Smooth muscle cell (in vitro differentiated cells): ENCODE data around the gene SYNGR3. TPM values are rescaled to one million over a fixed set of nuclear protein-coding genes. Genes with fewer than 3 reads are reported as not detected.
"Not testable (repeated sequence)": the region's sequence is repeated elsewhere in the genome, so short reads cannot be mapped to it uniquely, and the experiment has no call there.

ENCODE experiments used
- DNase-seq: peaks from one replicate; lab custom pipeline; 2025; ENCODE audit not compliant: unreplicated experiment; lab: John Stamatoyannopoulos, UW
- H2AFZ ChIP-seq: fragments of 200-600 bp; sonication (generic); 2 replicates; pipeline ENCODE4 v1.6.0; 2016; ENCODE audit warnings: antibody characterized with exemption, low read depth, mild to moderate bottlenecking
- H3F3A ChIP-seq: fragments of 200-600 bp; sonication (generic); 2 replicates; pipeline ENCODE4 v1.6.0; 2017; ENCODE audit warnings: antibody characterized with exemption, low read depth
- H3K27ac ChIP-seq: fragments of 200-600 bp; sonication (generic); 2 replicates; pipeline ENCODE4 v1.5.1; 2016; ENCODE audit warnings: low read depth, mild to moderate bottlenecking
- H3K27me3 ChIP-seq: fragments of 200-600 bp; sonication (generic); 2 replicates; pipeline ENCODE4 v1.6.1; 2016; ENCODE audit warnings: low read depth, mild to moderate bottlenecking
- H3K36me3 ChIP-seq: fragments of 200-600 bp; sonication (generic); 2 replicates; pipeline ENCODE4 v1.5.1; 2016; ENCODE audit warnings: low read depth
- H3K4me1 ChIP-seq: fragments of 200-600 bp; sonication (generic); 2 replicates; pipeline ENCODE4 v1.5.1; 2016; ENCODE audit warnings: low read depth
- H3K4me2 ChIP-seq: fragments of 200-600 bp; sonication (generic); 2 replicates; pipeline ENCODE4 v1.6.0; 2016; ENCODE audit warnings: mild to moderate bottlenecking
- H3K4me3 ChIP-seq: fragments of 200-600 bp; sonication (generic); 2 replicates; pipeline ENCODE4 v1.5.1; 2016; ENCODE audit warnings: mild to moderate bottlenecking
- H3K79me2 ChIP-seq: fragments of 200-600 bp; sonication (generic); 2 replicates; pipeline ENCODE4 v1.6.0; 2016; ENCODE audit warnings: low read depth, mild to moderate bottlenecking
- H3K9ac ChIP-seq: fragments of 200-600 bp; sonication (generic); 2 replicates; pipeline ENCODE4 v1.6.0; 2016; ENCODE audit warnings: low read depth
- H3K9me3 ChIP-seq: fragments of 200-600 bp; sonication (generic); replicated peaks from 2 replicates; pipeline ENCODE4 v1.5.1; 2016; ENCODE audit warnings: low read depth
- H4K20me1 ChIP-seq: fragments of 200-600 bp; sonication (generic); 2 replicates; pipeline ENCODE4 v1.6.0; 2016; ENCODE audit warnings: low read depth
- CTCF ChIP-seq: fragments of 200-600 bp; sonication (generic); IDR thresholded peaks from 2 replicates; pipeline ENCODE4 v1.5.1; 2017; ENCODE audit warnings: borderline replicate concordance, mild to moderate bottlenecking, antibody characterized with exemption; ENCODE audit not compliant: insufficient read depth, poor library complexity, severe bottlenecking
- WGBS: methylation state at CpG from one replicate; pipeline ENCODE4 v1.1.7; 2016; ENCODE audit warnings: low lambda C conversion rate; 5-methylcytosine and 5-hydroxymethylcytosine counted together
- polyA plus RNA-seq: library from polyadenylated mRNA; unstranded; fragments of >200 nt; fragmentation: Nextera tagmentation; extraction: Ambion mirVana; gene quantifications from 2 replicates; pipeline ENCODE4 v1.2.1, GENCODE V29; 2016
- total RNA-seq: library from RNA; depleted of rRNA; stranded (reverse); fragments of >200 nt; gene quantifications from 2 replicates; pipeline ENCODE4 v1.2.3, GENCODE V29; 2014

SYNGR3 gene
- total and polyA plus RNA-seq, 2 experiments from 2014 or later, result 3.0 to 8.7 TPM

- H3K36me3 ChIP-seq, result no peaks in the 10 kb centered on the region
- H4K20me1 ChIP-seq, result no peaks in the 10 kb centered on the region
These were observed 36.0 kb upstream of the SYNGR3 start for GRCh38 chr16:1953734-1954133.

DNA sequence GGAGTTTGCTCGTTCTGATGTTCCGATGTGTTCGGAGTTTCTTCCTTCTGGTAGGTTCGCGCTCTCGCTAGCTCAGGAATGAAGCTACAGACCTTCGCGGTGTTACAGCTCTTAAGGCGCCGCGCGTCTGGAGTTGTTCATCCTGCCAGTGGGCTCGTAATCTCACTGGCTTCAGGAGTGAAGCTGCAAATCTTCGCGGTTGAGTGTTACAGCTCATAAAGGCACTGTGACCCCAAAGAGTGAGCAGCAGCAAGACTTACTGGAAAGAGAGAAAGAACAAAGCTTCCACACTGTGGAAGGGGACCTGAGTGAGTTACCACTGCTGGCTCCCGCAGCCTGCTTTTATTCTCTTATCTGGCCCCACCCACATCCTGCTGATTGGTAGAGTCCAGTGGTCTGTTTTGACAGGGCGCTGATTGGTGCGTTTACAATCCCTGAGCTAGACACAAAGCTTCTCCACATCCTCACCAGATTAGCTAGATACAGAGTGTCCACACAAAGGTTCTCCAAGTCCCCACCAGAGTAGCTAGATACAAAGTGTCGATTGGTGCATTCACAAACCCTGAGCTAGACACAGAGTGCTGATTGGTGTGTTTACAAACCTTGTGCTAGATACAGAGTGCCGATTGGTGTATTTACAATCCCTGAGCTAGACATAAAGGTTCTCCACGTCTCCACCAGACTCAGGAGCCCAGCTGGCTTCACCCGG is 32.2 kb upstream of the SYNGR3 start:
- Histone ChIP-seq H3K79me2 (peaks cover 13% of the 10 kb centered on the region), H3F3A (peaks cover 19% of the 10 kb centered on the region), H4K20me1 (peaks cover 18% of the 10 kb centered on the region)
- not testable (repeated sequence) for H3K4me1 ChIP-seq, H3K27me3 ChIP-seq, H2AFZ ChIP-seq, H3K9ac ChIP-seq, H3K27ac ChIP-seq, H3K9me3 ChIP-seq, H3K4me3 ChIP-seq, H3K36me3 ChIP-seq, DNase-seq, H3K4me2 ChIP-seq
- 95% methylated on average over 21 of the region's 22 CpGs for WGBS

More at GRCh38 chr16:1953734-1954133, 36.0 kb upstream of the SYNGR3 start:
- H3F3A ChIP-seq, result no peaks in the 10 kb centered on the region
- H3K27me3 ChIP-seq, result no peaks in the 10 kb centered on the region
- WGBS, result 97% methylated on average over 22 of the region's 22 CpGs
- no peak overlapping the region for H3K4me3 ChIP-seq
- no peak overlapping the region for H3K27ac ChIP-seq
- TF ChIP-seq CTCF, result no peak
- H3K79me2 ChIP-seq, result no peaks in the 10 kb centered on the region
- H3K4me1 ChIP-seq, result no peaks in the 10 kb centered on the region
- no peak overlapping the region for H3K4me2 ChIP-seq
- DNase-seq, result no peak
- H3K9me3 ChIP-seq, result no peaks in the 10 kb centered on the region
- H2AFZ ChIP-seq, result no peak overlapping the region
- H3K9ac ChIP-seq, result no peak overlapping the region

DNA sequence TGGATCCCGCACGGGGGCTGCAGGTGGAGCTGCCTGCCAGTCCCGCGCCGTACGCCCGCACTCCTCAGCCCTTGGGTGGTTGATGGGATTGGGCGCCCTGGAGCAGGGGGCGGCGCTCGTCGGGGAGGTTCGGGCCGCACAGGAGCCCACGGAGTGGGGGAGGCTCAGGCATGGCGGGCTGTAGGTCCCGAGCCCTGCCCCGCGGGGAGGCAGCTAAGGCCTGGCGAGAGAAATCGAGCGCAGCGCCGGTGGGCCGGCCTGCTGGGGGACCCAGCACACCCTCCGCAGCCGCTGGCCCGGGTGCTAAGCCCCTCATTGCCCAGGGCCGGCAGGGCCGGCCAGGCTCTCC is 31.7 kb upstream of the SYNGR3 start:
- 96% methylated on average over 20 of the region's 30 CpGs for WGBS
- peaks cover 23% of the 10 kb centered on the region for H4K20me1 ChIP-seq
- H3K4me2 ChIP-seq, H2AFZ ChIP-seq, H3K9me3 ChIP-seq, H3K4me1 ChIP-seq, H3K27ac ChIP-seq, H3K36me3 ChIP-seq, H3K27me3 ChIP-seq, H3K9ac ChIP-seq, DNase-seq, H3K4me3 ChIP-seq: not testable (repeated sequence)
- peaks cover 24% of the 10 kb centered on the region for H3F3A ChIP-seq
- peaks cover 18% of the 10 kb centered on the region for H3K79me2 ChIP-seq

- Histone ChIP-seq H3K9ac (no peak overlapping the region), H3K4me1 (peaks cover 16% of the 10 kb centered on the region), H3K4me3 (peak overlapping the region; percentile 86)
These were observed 31.0 kb upstream of the SYNGR3 start for GRCh38 chr16:1958715-1959268.

More at GRCh38 chr16:1958715-1959268, 31.0 kb upstream of the SYNGR3 start:
- Histone ChIP-seq H3K27me3 (no peaks in the 10 kb centered on the region), H3K9me3 (no peaks in the 10 kb centered on the region), H3F3A (peaks cover 30% of the 10 kb centered on the region), H3K79me2 (peaks cover 25% of the 10 kb centered on the region), H2AFZ (peak overlapping the region; percentile 67), H3K36me3 (no peaks in the 10 kb centered on the region), H3K4me2 (peak overlapping the region; percentile 99), H3K27ac (no peak overlapping the region), H4K20me1 (peaks cover 30% of the 10 kb centered on the region)
- DNase-seq, result no peak
- 63% methylated on average over 14 of the region's 14 CpGs for WGBS
- TF ChIP-seq CTCF, result no peak
